PC-3 (cell line): ENCODE measurements around the gene VPS37B. TPM values are rescaled to one million over a fixed set of nuclear protein-coding genes. Genes with fewer than 3 reads are reported as not detected.

ENCODE experiments used
- ATAC-seq: fragments of 200-7000 bp; cut with Tn5 transposase; 2 replicates; pipeline ENCODE4 v1.9.1; 2020; ENCODE audit warnings: mild to moderate bottlenecking, moderate library complexity
- BruUV-seq: library from RNA; stranded (reverse); fragments of 400-500 nt; replicated peaks from 2 replicates; lab custom pipeline; 2021; lab: Mats Ljungman, UMichigan
- CTCF ChIA-PET: fragments of 300-600 bp; sonication (Branson Sonifier 250); formaldehyde crosslinking; loops from one replicate; lab custom pipeline; 2022; ENCODE audit warnings: antibody characterized with exemption; lab: Charles Lee
- POLR2A ChIA-PET: fragments of 300-600 bp; sonication (Branson Sonifier 250); formaldehyde crosslinking; loops from one replicate; lab custom pipeline; 2022; ENCODE audit warnings: antibody characterized with exemption; ENCODE audit not compliant: unreplicated experiment; lab: Charles Lee
- DNase-seq: peaks from one replicate; pipeline ENCODE4 v3.0.0-alpha.2; 2015
- H2AFZ ChIP-seq: fragments of 300-600 bp; sonication (generic); 2 replicates; pipeline ENCODE4 v1.6.0; 2016; ENCODE audit warnings: antibody characterized with exemption, low read length
- H3F3A ChIP-seq: fragments of 300-600 bp; sonication (generic); one replicate; pipeline ENCODE4 v1.6.0; 2017; ENCODE audit warnings: antibody characterized with exemption, low read length, control low read depth, mild to moderate bottlenecking; ENCODE audit not compliant: unreplicated experiment
- H3K27ac ChIP-seq: fragments of 300-600 bp; sonication (generic); 2 replicates; pipeline ENCODE4 v1.5.1; 2016; ENCODE audit warnings: mild to moderate bottlenecking, low read length
- H3K27me3 ChIP-seq: fragments of 300-600 bp; sonication (generic); 2 replicates; pipeline ENCODE4 v1.6.1; 2016; ENCODE audit warnings: low read length, mixed read lengths
- H3K36me3 ChIP-seq: fragments of 300-600 bp; sonication (generic); 2 replicates; pipeline ENCODE4 v1.6.1; 2016; ENCODE audit warnings: low read depth, mixed run types, low read length, mixed read lengths
- H3K4me1 ChIP-seq: fragments of 300-600 bp; sonication (generic); 2 replicates; pipeline ENCODE4 v1.5.1; 2016; ENCODE audit warnings: low read length; ENCODE audit not compliant: insufficient read depth
- H3K4me2 ChIP-seq: fragments of 300-600 bp; sonication (generic); 2 replicates; pipeline ENCODE4 v1.6.0; 2016; ENCODE audit warnings: low read length
- H3K4me3 ChIP-seq: fragments of 300-600 bp; sonication (generic); 2 replicates; pipeline ENCODE4 v1.5.1; 2016; ENCODE audit warnings: mild to moderate bottlenecking, low read length, mixed read lengths
- H3K79me2 ChIP-seq: fragments of 300-600 bp; sonication (generic); 2 replicates; pipeline ENCODE4 v1.6.1; 2017; ENCODE audit warnings: low read length, mixed read lengths
- H3K9ac ChIP-seq: fragments of 300-600 bp; sonication (generic); 2 replicates; pipeline ENCODE4 v1.6.0; 2016; ENCODE audit warnings: mild to moderate bottlenecking, low read length
- H3K9me2 ChIP-seq: fragments of 300-600 bp; sonication (generic); replicated peaks from 2 replicates; pipeline ENCODE4 v1.6.1; 2016; ENCODE audit warnings: mixed run types, low read length, mixed read lengths
- H3K9me3 ChIP-seq: fragments of 300-600 bp; sonication (generic); 2 replicates; pipeline ENCODE4 v1.6.1; 2016; ENCODE audit warnings: low read length, mixed read lengths
- H4K20me1 ChIP-seq: fragments of 300-600 bp; sonication (generic); 2 replicates; pipeline ENCODE4 v1.6.1; 2016; ENCODE audit warnings: low read length, mixed read lengths
- CTCF ChIP-seq: fragments of 300-600 bp; sonication (generic); conservative IDR thresholded peaks from 2 replicates; pipeline ENCODE4 v1.5.1; 2017; ENCODE audit warnings: antibody characterized with exemption, low read depth, mild to moderate bottlenecking, low read length
- EZH2 ChIP-seq: fragments of 300-600 bp; sonication (generic); IDR thresholded peaks from one replicate; pipeline ENCODE4 v1.6.1; 2017; ENCODE audit warnings: antibody characterized with exemption, mild to moderate bottlenecking, low read length; ENCODE audit not compliant: unreplicated experiment
- EZH2phosphoT487 ChIP-seq: fragments of 300-600 bp; sonication (generic); IDR thresholded peaks from 2 replicates; pipeline ENCODE4 v1.6.1; 2018; ENCODE audit warnings: mild to moderate bottlenecking, antibody characterized with exemption, low read length, borderline replicate concordance
- intact Hi-C: fragments of 100-400 bp; cut with micrococcal nuclease; formaldehyde crosslinking; loops from 2 replicates; pipeline ENCODE4 v1.9.0; 2023
- total RNA-seq: library from RNA; depleted of rRNA; stranded (reverse); fragments of >200 nt; gene quantifications from 2 replicates; pipeline ENCODE4 v1.2.3, GENCODE V29; 2014

VPS37B gene
- total RNA-seq, 1 experiment from 2014 or later, result 74.3 TPM

- intact Hi-C loops, result no loop called here
- H3K36me3 ChIP-seq, result 0 out of 2 replicates have a peak, but pooled peaks cover 3% of the 10 kb centered on the region
- peaks cover 7% of the 10 kb centered on the region for H3F3A ChIP-seq
- TF ChIP-seq EZH2 (no peak), CTCF (no peak), EZH2phosphoT487 (no peak)
- BruUV-seq, result no TSS peak
- DNase-seq (no peak), ATAC-seq (peak; percentile 42)
- no peaks in the 10 kb centered on the region for H3K27me3 ChIP-seq
- no peaks in the 10 kb centered on the region for H3K9me2 ChIP-seq
- no peak overlapping the region for H3K4me3 ChIP-seq
- H3K27ac ChIP-seq, result peak overlapping the region; percentile 61
- H4K20me1 ChIP-seq, result no peaks in the 10 kb centered on the region
- POLR2A ChIA-PET, result no interaction called here
- H3K4me1 ChIP-seq, result peaks cover 46% of the 10 kb centered on the region
- H3K4me2 ChIP-seq, result peak overlapping the region; percentile 67
- H3K9ac ChIP-seq, result no peak overlapping the region
- H3K9me3 ChIP-seq, result no peaks in the 10 kb centered on the region
- CTCF ChIA-PET, result no interaction called here
- peaks cover 71% of the 10 kb centered on the region for H3K79me2 ChIP-seq
- no peak overlapping the region for H2AFZ ChIP-seq
Measured at GRCh38 chr12:122840580-122841513, 55.1 kb downstream of the VPS37B start.

- Histone ChIP-seq H3K9me3 (no peaks in the 10 kb centered on the region), H2AFZ (no peak overlapping the region), H3K27ac (peak overlapping the region; percentile 61), H3K9ac (no peak overlapping the region), H3K9me2 (no peaks in the 10 kb centered on the region), H3K4me3 (no peak overlapping the region), H3K79me2 (peaks cover 71% of the 10 kb centered on the region), H4K20me1 (no peaks in the 10 kb centered on the region), H3F3A (peaks cover 7% of the 10 kb centered on the region), H3K4me1 (peaks cover 46% of the 10 kb centered on the region), H3K4me2 (0 out of 2 replicates have a peak overlapping the region, but pooled peaks have one; percentile 0), H3K36me3 (0 out of 2 replicates have a peak, but pooled peaks cover 3% of the 10 kb centered on the region), H3K27me3 (no peaks in the 10 kb centered on the region)
- peak; percentile 51 for DNase-seq
- no TSS peak for BruUV-seq
- ATAC-seq, result no peak
- POLR2A ChIA-PET, result no interaction called here
- intact Hi-C loops, result loop anchor here (10.0 kb wide), 1 partner anchor 65 kb away; the partner anchor contains the start of gene CCDC62
- CTCF ChIA-PET, result no interaction called here
- TF ChIP-seq CTCF (no peak), EZH2 (no peak), EZH2phosphoT487 (no peak)
Measured at GRCh38 chr12:122839907-122840554, 55.9 kb downstream of the VPS37B start.
